HCT116 (cell line): Measurements from ENCODE around the gene ABLIM1. TPM values are rescaled to one million over a fixed set of nuclear protein-coding genes. Genes with fewer than 3 reads are reported as not detected.
A peak's percentile ranks its signal among the peaks of the same experiment; 100 is the strongest.

ENCODE experiments used
- ATAC-seq: fragments of 200-7000 bp; cut with Tn5 transposase; 2 replicates; pipeline ENCODE4 v1.9.1; 2020; ENCODE audit warnings: mild to moderate bottlenecking, moderate library complexity
- BruUV-seq: library from RNA; stranded (reverse); fragments of 400-500 nt; replicated peaks from 2 replicates; lab custom pipeline; 2021; lab: Mats Ljungman, UMichigan
- CTCF ChIA-PET: fragments of 300-600 bp; sonication (Branson Sonifier 250); formaldehyde crosslinking; loops from one replicate; lab custom pipeline; 2021; ENCODE audit warnings: antibody characterized with exemption; lab: Charles Lee
- POLR2A ChIA-PET: fragments of 300-600, 350-600 bp; sonication (Branson Sonifier 250); formaldehyde crosslinking; loops from one replicate; lab custom pipeline; 2021; ENCODE audit warnings: antibody characterized with exemption; lab: Charles Lee
- RAD21 ChIA-PET, 2 experiments: fragments of 300-600 bp; sonication (Branson Sonifier 250); formaldehyde crosslinking; loops; one replicate each; lab custom pipeline; 2023; ENCODE audit warnings: low total read pairs in 2 of 2; ENCODE audit not compliant: uncharacterized antibody in 2 of 2, unreplicated experiment in 2 of 2, low non-redundant PET in 1 of 2; lab: Charles Lee
- DNase-seq: peaks from one replicate; pipeline ENCODE4 v3.0.0-alpha.2; 2010; ENCODE audit warnings: low read depth, low spot score
- H2AFZ ChIP-seq: fragments of 200-600 bp; shearing (Covaris generic), sonication (generic); 2 replicates; pipeline ENCODE4 v1.6.1; 2017; ENCODE audit warnings: low read depth, mixed run types, mixed read lengths, antibody characterized with exemption, low read length; ENCODE audit not compliant: poor library complexity, severe bottlenecking
- H3K27ac ChIP-seq: 2 replicates; pipeline ENCODE4 v1.5.1; 2012; ENCODE audit warnings: low read depth, low read length
- H3K27me3 ChIP-seq: fragments of 200-600 bp; sonication (generic); 2 replicates; pipeline ENCODE4 v1.6.1; 2016; ENCODE audit warnings: mixed run types, low read length, mixed read lengths; ENCODE audit not compliant: insufficient read depth
- H3K36me3 ChIP-seq, 2 experiments: fragments of 200-500 bp in 1 of 2; fragments of 200-600 bp in 1 of 2; sonication (Bioruptor generic) in 1 of 2; sonication (generic) in 1 of 2; 2 replicates each; pipeline versions ENCODE4 v1.5.1 to v1.6.1; 2014 to 2016; ENCODE audit warnings: low read length in 2 of 2, inconsistent platforms in 1 of 2, mixed read lengths in 1 of 2, mixed run types in 1 of 2; ENCODE audit not compliant: insufficient read depth in 2 of 2, control insufficient read depth in 1 of 2
- H3K4me1 ChIP-seq, 2 experiments: fragments of 200-600 bp in 1 of 2; sonication (generic) in 1 of 2; 2 replicates each; pipeline versions ENCODE4 v1.5.1 to v1.6.1; 2012 to 2017; ENCODE audit warnings: low read length in 2 of 2, inconsistent platforms in 1 of 2, mild to moderate bottlenecking in 1 of 2, mixed read lengths in 1 of 2, mixed run types in 1 of 2, moderate library complexity in 1 of 2; ENCODE audit not compliant: insufficient read depth in 2 of 2, control insufficient read depth in 1 of 2
- H3K4me2 ChIP-seq: fragments of 200-600 bp; sonication (generic); 2 replicates; pipeline ENCODE4 v1.6.1; 2017; ENCODE audit warnings: mixed run types, low read length, mixed read lengths
- H3K4me3 ChIP-seq, 2 experiments: fragments of 200-600 bp in 1 of 2; sonication (generic) in 1 of 2; replicated peaks in 1 of 2; 2 replicates each; pipeline ENCODE4 v1.5.1; 2011 to 2016; ENCODE audit warnings: low read length in 2 of 2, control low read depth in 1 of 2, low read depth in 1 of 2, mild to moderate bottlenecking in 1 of 2, mixed read lengths in 1 of 2, mixed run types in 1 of 2
- H3K79me2 ChIP-seq: fragments of 200-600 bp; sonication (generic); 2 replicates; pipeline ENCODE4 v1.6.1; 2017; ENCODE audit warnings: mild to moderate bottlenecking, mixed run types, low read length, moderate library complexity, mixed read lengths; ENCODE audit not compliant: insufficient read depth
- H3K9ac ChIP-seq: fragments of 200-600 bp; sonication (generic); 2 replicates; pipeline ENCODE4 v1.6.1; 2016; ENCODE audit warnings: low read length, mixed read lengths
- H3K9me2 ChIP-seq: fragments of 200-600 bp; sonication (generic), shearing (Covaris generic); 2 replicates; pipeline ENCODE4 v1.6.1; 2017; ENCODE audit warnings: mixed run types, mild to moderate bottlenecking, moderate library complexity; ENCODE audit not compliant: insufficient read depth
- H3K9me3 ChIP-seq, 2 experiments: fragments of 200-500 bp in 1 of 2; fragments of 200-600 bp in 1 of 2; sonication (Bioruptor generic) in 1 of 2; sonication (generic) in 1 of 2; 2 replicates each; pipeline ENCODE4 v1.6.1; 2014 to 2017; ENCODE audit warnings: low read length in 2 of 2, mixed read lengths in 2 of 2, inconsistent platforms in 1 of 2, low read depth in 1 of 2, mild to moderate bottlenecking in 1 of 2, mixed run types in 1 of 2, moderate library complexity in 1 of 2; ENCODE audit not compliant: control insufficient read depth in 1 of 2, insufficient read depth in 1 of 2
- H4K20me1 ChIP-seq: fragments of 200-600 bp; sonication (generic), shearing (Covaris generic); 2 replicates; pipeline ENCODE4 v1.6.1; 2017; ENCODE audit warnings: mixed run types, mild to moderate bottlenecking, moderate library complexity; ENCODE audit not compliant: insufficient read depth
- RAD21 ChIP-seq: IDR thresholded peaks from 2 replicates; pipeline ENCODE4 v1.6.1; 2012; ENCODE audit warnings: low read depth, mild to moderate bottlenecking
- SRF ChIP-seq: IDR thresholded peaks from 2 replicates; pipeline ENCODE4 v1.6.1; 2012; ENCODE audit warnings: low read depth
- TCF7L2 ChIP-seq: IDR thresholded peaks from 2 replicates; pipeline ENCODE4 v1.7.0; 2011; ENCODE audit warnings: borderline replicate concordance, inconsistent platforms; ENCODE audit not compliant: insufficient read depth, insufficient read length; ENCODE audit errors: extremely low read depth
- intact Hi-C: fragments of 100-400 bp; cut with micrococcal nuclease; formaldehyde crosslinking; loops from 2 replicates; pipeline ENCODE4 v1.10.0; 2022
- total RNA-seq: library from RNA; stranded (reverse); gene quantifications from one replicate; pipeline ENCODE4 v1.2.1, GENCODE V29; 2021; ENCODE audit not compliant: unreplicated experiment
- TF ChIP-seq, protein P1 (sequence below): IDR thresholded peaks from 2 replicates; pipeline ENCODE4 v1.6.1; 2012; ENCODE audit warnings: low read depth

Gene ABLIM1
- total RNA-seq, 1 experiment from 2014 or later, result 96.2 TPM

DNA sequence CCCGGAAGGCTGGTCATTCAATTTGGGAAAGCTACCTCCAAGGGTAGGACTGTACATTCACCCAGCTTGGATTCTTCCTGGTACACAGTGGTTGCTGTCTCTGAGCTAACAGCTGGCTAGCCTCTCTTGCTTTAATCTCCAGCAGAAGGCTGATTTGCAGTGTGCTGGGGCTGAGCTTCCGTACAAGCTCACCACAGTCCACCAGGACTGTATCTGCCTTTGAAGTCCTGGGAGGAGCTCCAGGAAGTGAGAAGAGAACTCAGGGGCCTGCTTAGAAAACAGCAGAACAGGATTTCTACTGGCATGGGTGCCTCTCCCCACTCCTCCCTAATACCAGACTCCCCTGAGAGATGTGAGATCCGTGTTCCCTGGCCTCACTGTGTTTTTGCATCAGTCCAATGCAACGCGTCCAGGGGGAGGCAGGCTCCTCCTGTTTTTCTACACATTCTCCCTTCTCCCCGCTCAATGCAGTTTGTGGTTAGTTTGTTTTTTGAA lies 260.4 kb downstream of the ABLIM1 start:
- CTCF ChIA-PET, result interaction anchor here (1.2 to 2.5 kb wide), 4 partner anchors 9 to 94 kb away, joined by 3 to 16 read pairs (median 4); no protein-coding TSS in a partner anchor
- no peak for DNase-seq
- ATAC-seq, result peak; percentile 31; the same call in 1 of the 2 replicates

More for the DNA sequence above, 260.4 kb downstream of the ABLIM1 start:
- no TSS peak for BruUV-seq
- Histone ChIP-seq H4K20me1 (no peaks in the 10 kb centered on the region; the same call in 1 of the 2 replicates), H2AFZ (no peak overlapping the region), H3K4me3 (no peak overlapping the region), H3K27ac (no peak overlapping the region), H3K9me3 (no peaks in the 10 kb centered on the region), H3K9ac (no peak overlapping the region), H3K4me1 (no peaks in the 10 kb centered on the region), H3K27me3 (peaks cover 98% of the 10 kb centered on the region), H3K79me2 (no peaks in the 10 kb centered on the region), H3K9me2 (no peaks in the 10 kb centered on the region), H3K36me3 (no peaks in the 10 kb centered on the region), H3K4me2 (no peak overlapping the region)
- RAD21 ChIA-PET, result no interaction called here
- TF ChIP-seq RAD21, result 0 out of 2 replicates have a peak, but pooled peaks have one; percentile 22
- TF ChIP-seq, protein P1, sequence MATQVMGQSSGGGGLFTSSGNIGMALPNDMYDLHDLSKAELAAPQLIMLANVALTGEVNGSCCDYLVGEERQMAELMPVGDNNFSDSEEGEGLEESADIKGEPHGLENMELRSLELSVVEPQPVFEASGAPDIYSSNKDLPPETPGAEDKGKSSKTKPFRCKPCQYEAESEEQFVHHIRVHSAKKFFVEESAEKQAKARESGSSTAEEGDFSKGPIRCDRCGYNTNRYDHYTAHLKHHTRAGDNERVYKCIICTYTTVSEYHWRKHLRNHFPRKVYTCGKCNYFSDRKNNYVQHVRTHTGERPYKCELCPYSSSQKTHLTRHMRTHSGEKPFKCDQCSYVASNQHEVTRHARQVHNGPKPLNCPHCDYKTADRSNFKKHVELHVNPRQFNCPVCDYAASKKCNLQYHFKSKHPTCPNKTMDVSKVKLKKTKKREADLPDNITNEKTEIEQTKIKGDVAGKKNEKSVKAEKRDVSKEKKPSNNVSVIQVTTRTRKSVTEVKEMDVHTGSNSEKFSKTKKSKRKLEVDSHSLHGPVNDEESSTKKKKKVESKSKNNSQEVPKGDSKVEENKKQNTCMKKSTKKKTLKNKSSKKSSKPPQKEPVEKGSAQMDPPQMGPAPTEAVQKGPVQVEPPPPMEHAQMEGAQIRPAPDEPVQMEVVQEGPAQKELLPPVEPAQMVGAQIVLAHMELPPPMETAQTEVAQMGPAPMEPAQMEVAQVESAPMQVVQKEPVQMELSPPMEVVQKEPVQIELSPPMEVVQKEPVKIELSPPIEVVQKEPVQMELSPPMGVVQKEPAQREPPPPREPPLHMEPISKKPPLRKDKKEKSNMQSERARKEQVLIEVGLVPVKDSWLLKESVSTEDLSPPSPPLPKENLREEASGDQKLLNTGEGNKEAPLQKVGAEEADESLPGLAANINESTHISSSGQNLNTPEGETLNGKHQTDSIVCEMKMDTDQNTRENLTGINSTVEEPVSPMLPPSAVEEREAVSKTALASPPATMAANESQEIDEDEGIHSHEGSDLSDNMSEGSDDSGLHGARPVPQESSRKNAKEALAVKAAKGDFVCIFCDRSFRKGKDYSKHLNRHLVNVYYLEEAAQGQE, result no peak
- no peak for TF ChIP-seq SRF
- peak; percentile 11 for TF ChIP-seq TCF7L2
- intact Hi-C loops, result no loop called here
- POLR2A ChIA-PET, result no interaction called here
